GM21381 (cell line): ENCODE results near the gene LGALS7.

Source experiments
- ATAC-seq: cut with Tn5 transposase; IDR thresholded peaks from one replicate; pipeline ENCODE4 v1.9.1; 2021; ENCODE audit warnings: mild to moderate bottlenecking, moderate library complexity; ENCODE audit not compliant: unreplicated experiment

Gene LGALS7

GRCh38 chr19:38741670-38742069, 31.6 kb downstream of the LGALS7 start:
- ATAC-seq, result no peak

DNA sequence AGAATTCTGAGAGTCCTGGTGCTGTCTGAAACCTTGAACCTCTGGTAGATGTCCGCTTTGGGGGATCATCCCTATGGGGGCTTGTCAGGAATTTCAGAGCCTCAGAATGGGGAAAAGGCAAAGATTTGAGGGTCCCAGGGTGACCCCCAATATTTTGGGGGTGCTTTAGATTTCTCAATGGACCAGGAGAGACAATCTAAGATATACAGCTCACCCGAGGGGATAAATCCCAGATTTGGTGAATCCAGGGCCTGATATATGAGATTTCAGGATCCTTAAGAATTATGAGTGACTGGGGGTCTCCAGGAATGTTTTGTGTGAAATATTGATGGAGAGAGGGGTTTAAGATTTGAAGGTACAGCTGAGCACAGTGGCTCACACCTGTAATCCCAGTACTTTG, 32.4 kb downstream of the LGALS7 start:
- ATAC-seq, result no peak

- ATAC-seq, result no peak
These were observed 33.1 kb downstream of the LGALS7 start for GRCh38 chr19:38740257-38740592.

DNA sequence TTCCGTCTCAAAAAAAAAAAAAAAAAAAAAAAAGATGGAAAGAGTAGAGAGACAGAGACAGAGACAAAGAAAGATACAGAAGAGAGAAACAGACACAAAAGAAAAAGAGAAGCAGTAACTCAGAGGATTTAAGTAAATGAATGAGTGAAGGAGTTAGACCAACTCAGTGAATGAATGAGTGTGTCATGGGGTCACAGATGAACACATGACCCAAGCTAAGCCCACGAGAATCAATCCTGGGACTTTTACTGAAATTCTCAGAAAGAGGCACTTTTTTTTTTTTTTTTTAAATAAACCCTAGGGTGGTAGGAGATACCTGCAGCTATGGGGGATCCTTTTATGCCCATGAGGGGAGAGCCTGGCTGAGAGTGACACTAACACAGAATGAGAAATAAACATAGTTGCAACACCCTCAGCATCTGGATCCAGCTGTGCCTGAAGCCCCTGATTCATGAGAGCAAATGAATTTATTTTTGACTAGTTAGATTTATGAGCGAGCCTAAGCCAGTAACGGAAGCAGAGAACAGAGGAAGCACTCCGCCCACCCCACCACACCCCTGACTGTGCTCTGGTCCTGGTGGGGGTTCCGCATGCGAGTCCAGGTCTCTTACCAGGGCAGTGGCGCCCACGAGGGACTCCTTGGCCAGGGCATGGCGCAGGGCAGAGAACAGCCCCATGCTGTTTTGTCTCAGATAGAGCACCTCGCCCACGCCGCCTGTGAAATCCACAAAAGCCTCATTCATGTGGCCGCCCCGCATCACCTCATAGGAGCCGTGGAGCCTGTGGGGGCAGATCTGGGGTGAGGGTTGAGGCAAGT, 33.7 kb downstream of the LGALS7 start:
- ATAC-seq, result no peak

DNA sequence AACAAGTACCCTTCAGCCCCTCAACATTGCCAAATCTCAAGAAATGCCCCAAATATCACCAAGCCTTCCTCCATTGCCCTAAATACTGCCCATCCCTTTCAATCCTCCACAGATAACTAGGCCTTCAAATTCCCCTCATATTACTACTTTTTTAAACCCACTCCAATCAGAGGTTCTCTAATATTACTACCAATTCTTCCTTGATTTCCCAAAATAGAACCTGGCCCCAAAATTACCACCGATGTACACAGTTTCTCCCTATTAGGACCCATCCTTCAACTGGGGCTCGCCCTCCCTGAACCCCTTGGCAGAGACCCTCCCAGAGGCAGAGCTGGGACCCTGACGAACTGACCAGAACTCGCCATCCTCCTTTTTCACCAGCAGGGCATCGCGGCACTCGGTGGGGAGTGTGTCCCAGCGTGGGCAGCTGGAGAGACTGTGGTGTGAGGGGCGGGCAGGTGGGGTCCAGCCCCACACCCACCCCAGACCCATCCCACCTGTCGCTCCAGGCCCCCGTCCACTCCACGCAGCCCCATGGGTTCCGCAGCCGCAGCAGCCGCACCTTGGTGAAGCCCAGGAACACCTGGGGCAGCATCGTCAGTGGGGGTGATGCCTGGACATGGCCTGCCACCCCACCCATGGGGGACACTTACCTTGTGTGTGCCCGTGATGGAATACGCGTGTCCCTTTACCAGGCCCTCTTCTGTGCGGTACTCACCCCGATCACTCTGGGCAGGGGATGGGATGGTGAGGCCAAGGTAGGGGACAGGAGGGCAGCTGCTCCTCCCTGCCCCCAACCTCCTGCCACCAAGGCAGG, 35.2 kb downstream of the LGALS7 start:
- ATAC-seq, result no peak

- ATAC-seq, result no peak
These were observed 35.9 kb downstream of the LGALS7 start for GRCh38 chr19:38737281-38737865.

GRCh38 chr19:38736413-38737280, 36.7 kb downstream of the LGALS7 start:
- no peak for ATAC-seq

- no peak for ATAC-seq
These were observed 37.3 kb downstream of the LGALS7 start for GRCh38 chr19:38736036-38736412.

GRCh38 chr19:38735257-38735686, 38.0 kb downstream of the LGALS7 start:
- ATAC-seq, result no peak

DNA sequence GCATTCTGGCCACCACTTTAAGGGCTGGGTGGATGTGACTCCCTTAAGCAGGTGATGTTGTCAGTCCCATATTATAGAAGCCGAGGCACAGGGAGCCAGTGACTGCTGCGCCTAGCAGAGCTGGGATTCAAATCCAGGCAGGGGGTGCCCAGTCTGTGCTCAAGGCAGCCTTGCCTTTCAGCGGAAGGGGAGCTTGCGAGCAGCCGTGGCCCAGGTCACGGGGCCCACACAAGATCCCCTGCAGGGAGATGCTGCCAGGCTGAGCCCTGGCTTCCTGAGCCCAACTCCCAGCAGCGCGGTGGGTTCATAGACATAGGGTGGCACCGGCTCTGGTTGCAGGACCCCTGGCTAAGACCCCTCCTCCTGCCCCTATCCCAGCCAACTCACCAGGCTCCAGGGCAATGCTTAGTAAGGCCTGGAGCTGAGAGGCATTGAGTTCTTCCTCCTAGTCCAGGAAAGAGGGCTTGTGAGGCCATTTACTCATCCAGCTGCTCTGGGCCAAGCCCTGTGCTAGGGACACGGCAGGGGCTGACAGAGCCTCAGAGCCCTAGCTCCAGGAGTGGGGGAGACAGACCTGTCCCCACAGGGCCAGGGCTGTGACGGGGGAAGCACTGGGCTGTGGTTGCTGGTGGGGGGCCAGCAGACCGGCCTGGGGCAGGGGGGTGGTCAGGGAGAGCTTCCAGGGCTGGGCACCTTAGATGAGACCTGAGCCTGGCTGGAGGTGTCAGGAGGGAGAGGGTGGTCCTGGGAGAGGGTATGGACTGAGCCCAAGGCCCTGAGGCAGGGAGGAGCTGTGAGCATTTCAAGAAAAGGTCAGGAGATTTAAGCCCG, 38.7 kb downstream of the LGALS7 start:
- no peak for ATAC-seq

- ATAC-seq, result no peak
These were observed 39.2 kb downstream of the LGALS7 start for GRCh38 chr19:38734176-38734425.

GRCh38 chr19:38733493-38734175, 39.7 kb downstream of the LGALS7 start:
- no peak for ATAC-seq

- ATAC-seq, result no peak
These were observed 40.1 kb downstream of the LGALS7 start for GRCh38 chr19:38733241-38733492.

GRCh38 chr19:38731654-38732301, 41.5 kb downstream of the LGALS7 start:
- ATAC-seq, result no peak

- ATAC-seq, result no peak
These were observed 42.4 kb downstream of the LGALS7 start for GRCh38 chr19:38730731-38731589.

- no peak for ATAC-seq
These were observed 42.9 kb downstream of the LGALS7 start for GRCh38 chr19:38730470-38730730.

- ATAC-seq, result no peak
These were observed 43.5 kb downstream of the LGALS7 start for GRCh38 chr19:38729653-38730469.
